Stimulated activated CD8-positive, alpha-beta memory T cell treated with anti-CD3 and anti-CD28 coated beads, Interleukin-12 subunit alpha, Interleukin-12 subunit beta, amount 100 ng/mL, for 24 hours (primary cell): Measurements from ENCODE around the gene TUT1.
"Not testable (repeated sequence)": the region's sequence is repeated elsewhere in the genome, so short reads cannot be mapped to it uniquely, and the experiment has no call there.

Experiments
- DNase-seq: peaks from one replicate; pipeline ENCODE4 v3.0.0-alpha.2; 2020; ENCODE audit errors: extremely low read depth

The TUT1 gene

DNA sequence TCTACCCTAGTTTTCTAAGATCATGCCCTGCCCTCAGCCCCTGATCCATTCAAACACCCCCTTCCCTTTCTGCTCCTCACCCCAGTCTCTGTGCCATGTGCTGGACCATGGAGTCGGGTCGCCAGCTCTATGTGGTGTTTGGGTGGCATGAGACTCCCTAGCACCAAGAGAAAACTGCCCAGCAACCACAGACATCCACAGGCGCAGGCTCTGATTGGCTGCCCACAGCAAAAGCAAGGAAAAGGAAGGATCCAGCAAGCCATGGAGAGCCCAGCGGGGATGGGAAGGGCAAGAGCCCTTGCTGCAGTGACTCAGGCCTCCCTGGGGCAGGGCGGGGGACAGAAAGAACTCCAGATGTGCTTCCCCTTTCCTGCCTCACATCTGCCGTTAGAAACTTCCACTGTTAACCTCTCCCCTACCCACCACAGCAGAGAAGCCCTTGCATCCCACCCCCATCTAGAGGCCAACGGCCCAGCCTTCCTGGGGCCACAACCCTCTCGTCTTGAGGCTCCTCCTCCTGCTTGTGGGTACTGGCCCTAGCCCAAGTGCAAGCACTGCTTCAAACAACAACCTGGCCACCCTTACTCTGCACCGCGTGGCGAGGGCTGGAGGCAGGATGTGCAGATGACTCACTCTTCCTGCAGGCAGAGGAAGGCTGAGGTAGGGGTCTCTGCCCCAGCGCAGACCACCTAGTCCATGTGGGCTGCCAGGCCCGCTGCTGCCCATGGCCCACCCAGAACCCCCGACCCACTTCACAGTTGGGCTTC lies 35.0 kb downstream of the TUT1 start:
- no peak for DNase-seq

GRCh38 chr11:62555464-62556107 lies 35.7 kb downstream of the TUT1 start:
- no peak for DNase-seq

DNA sequence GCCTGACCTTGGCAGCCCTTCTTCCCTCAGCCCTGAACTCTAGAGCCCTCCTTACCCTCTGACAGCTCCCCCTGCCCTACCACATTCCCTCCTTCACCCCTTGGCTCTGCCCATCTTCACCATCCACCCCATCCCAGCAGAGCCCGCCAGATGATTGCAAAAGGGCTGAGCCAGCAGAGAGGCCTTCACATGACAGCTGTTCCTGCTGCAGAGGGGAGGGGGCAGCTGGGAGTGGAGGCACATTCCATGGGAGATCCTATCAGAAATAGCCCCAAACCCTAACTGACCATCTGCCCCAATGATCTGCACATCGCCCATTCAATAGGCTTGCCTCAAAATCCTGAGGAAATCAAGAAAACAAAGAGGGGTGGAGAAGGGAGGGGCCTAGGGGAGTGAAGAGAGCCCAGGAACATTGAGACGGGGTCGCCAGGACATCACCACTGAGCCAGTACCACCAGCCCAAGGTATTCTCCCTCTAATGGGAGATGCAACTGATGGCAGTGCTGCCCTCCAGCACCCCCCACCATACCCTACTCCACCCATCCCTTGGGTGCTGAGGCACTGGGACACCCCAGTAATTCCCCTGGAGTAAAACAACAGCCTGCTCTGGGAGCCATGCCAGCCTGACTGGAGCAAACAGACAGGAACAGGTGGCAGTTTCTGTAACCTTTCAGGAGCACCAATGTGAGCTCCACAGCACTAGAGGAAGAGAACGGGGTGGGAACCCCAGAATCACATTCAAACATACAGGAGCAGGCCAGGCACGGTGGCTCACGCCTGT lies 36.7 kb downstream of the TUT1 start:
- DNase-seq, result no peak

DNA sequence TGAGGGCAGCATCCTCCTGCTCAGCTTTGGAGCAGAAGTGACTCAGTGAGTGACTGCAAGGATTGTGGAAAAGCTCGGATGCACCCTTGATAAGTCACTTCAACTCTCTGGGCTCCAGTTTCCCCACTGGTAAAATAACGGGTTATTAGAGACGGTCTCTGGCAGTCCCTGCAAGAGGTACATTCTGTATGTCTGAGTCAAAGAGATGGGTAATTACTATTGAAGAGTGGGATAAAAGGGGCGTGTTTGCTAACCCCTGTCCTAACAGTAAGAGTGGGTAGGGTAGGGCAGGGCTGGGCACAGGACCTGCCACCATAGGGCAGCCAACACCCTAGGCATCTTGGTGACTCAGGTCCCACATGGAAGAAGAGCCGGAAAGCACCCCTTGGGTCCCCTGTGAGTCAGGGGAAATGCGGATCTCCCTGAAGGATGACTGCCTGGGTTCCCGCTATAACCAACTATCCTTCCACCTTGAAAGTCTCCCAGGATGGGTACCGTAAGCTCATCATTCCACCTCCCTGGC lies 37.4 kb downstream of the TUT1 start:
- DNase-seq, result no peak

DNA sequence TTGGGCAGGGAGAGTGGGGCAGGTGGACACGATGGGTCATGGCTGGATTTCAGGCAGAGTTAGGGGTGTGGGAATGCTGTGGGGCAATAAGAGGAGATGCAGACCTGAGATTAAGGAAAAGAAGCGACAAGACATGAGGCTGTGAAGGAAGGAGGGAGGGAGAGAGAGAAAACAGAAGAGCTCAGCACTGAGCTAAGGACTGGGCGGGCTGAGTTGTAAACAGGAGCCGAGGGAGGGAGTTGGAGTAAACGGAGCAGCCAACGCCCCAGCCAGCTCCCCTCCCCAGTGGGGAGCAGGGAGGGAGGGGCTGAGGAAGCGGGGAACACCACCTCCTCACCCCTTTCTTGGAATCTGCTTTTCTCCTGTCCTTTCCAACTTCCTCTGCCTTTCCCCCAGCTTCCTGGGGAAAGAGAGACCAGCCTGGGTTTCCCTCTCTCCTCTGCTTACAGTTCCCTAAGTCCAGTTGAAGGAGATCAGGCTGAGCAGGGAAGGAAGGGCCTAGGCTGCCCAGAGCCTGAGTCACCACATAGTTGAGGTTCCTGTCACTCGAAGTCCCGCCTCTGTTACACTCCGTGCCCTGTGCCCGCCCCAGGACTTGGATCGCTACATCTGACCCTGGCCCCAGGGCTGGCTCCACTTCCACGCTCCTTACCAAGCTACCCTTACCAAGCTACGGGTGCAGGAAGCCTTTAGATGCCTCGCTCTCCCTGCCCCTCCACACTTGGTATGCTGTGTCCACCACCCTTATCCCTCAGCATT lies 38.1 kb downstream of the TUT1 start:
- no peak for DNase-seq

DNA sequence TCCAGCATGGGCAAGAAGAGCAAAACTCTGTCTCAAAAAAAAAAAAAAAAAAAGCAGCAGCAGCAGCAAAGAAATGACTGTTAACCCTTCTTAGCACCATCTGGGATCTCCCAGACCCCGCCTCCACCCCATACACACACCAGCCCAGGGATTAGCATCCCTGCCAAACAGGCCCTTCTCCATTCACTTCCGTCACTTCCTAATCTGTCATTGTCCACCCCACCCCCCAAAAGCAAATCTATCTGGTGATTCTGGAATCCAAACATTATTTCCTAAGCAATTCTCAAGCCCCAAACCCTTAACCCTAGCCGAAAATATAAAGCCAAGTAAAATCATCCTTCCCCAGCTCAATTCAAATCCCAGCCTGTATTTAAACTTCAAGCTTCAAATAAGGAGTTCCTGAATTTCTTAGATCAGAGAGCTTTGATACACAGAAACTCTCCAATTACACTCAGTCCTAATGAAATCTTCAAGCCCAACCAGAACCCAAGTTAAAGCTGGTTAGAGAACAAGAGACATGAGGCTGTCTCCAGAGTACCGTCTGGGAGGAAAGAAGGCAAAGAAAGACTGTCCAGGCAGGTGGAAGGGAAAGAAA lies 38.7 kb downstream of the TUT1 start:
- DNase-seq, result no peak

DNA sequence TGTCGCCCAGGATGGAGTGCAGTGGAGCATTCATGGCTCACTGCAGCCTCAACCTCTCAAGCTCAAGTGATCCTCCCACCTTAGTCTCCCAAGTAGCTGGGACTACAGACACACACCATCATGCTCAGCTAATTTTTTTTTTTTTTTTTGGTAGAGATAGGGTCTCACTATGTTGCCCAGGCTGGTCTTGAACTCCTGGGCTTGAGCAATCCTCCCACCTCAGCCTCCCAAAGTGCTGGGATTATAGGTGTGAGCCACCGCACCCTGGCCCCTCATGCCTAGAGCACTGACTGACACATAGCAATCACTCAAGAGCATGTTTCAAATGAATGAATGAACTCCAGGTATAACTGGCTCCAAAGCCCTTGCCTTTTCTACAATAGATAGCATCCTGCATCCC lies 40.8 kb downstream of the TUT1 start:
- DNase-seq, result not testable (repeated sequence)

- DNase-seq, result no peak
Observed at GRCh38 chr11:62548545-62549335, 42.6 kb downstream of the TUT1 start.

GRCh38 chr11:62547691-62548281 lies 43.5 kb downstream of the TUT1 start:
- DNase-seq, result no peak

- no peak for DNase-seq
Observed at GRCh38 chr11:62546929-62547625, 44.2 kb downstream of the TUT1 start.

DNA sequence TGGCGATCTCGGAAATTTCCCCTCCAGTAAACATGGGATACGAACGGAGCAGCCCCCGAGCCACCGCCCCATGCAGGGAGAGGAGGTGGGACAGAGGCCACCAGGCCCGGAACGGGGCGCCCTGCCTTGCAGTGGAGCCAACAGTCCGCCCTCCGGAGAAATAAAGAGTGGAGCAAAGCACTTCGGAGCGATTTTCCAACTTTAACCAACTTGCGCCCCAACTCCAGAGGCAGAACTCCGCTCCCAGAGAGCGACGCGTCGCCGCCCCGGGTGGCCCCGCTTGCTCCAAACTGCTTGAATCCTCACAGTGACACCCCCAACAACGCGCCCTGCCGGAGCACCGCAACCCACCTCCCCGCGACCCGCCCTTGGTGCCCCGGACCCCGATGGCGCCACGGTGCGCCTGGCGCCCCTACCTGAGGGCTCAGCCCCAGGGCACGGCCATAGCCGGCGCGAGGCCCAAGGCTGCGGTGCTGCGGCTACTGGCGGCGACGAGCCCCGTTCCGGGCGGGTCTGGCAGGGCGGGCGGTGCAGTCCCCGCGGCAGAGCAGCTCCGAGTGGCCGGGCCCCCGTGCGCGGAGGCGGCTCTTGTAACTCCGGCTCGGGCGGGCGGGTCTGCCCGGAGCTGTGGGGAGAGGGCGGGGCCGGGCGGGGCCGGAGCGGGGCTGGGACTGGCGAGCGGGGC lies 44.9 kb downstream of the TUT1 start, which contains the start of gene AHNAK:
TSS of gene AHNAK (minus strand) at position 563 of the 685 bp plus-strand sequence. CDS start 10,708 bp downstream, outside the sequence.
- no peak for DNase-seq

DNA sequence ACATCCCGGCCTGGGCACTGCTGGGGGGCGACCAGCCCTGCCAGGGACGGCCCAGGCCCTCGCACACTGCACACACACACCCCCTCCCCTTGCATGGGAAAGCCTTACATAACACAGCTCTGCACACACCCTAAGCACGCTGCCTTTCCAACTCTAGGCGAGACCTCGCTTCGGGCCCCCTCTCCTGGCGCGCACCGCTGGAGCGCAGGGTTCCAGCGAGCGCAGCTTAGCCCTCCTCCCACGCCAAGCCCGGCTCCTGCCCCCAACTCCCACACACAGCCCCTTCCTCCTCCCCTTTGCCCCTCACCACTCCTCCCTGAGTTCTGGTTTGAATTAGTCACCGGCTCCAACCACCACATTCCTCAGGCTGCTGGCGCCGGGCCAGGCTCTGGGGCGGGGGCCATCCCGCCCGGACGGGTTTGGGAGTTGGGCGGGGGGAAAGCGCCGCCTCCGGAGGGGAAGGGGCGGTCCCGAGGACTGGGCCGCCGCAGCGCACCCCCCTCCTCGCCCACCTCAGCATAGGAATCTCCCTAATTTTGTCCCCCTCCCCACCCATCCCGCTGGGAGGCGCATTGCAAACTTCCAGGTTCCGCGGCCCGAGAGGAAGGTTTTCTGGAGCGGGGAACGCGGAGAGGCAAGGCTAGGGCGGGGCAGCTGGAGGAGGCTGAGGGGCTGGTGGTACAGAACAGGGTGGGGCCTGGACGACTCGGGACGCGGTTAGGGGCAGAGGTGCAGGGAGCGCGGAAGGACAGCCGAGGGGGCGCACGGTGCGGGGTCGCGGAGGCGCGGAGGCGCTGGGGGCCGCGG lies 45.7 kb downstream of the TUT1 start:
- no peak for DNase-seq

- DNase-seq, result no peak
Observed at GRCh38 chr11:62544581-62545436, 46.5 kb downstream of the TUT1 start.

GRCh38 chr11:62543680-62544444 lies 47.5 kb downstream of the TUT1 start:
- no peak for DNase-seq

- no peak for DNase-seq
Observed at GRCh38 chr11:62542750-62543567, 48.4 kb downstream of the TUT1 start.
